Aorta (tissue), 5 donors: Measurements from ENCODE around the gene COG7. TPM values are rescaled to one million over a fixed set of nuclear protein-coding genes. Genes with fewer than 3 reads are reported as not detected.

Experiments used
- ATAC-seq: fragments of 200-7000 bp; cut with Tn5 transposase; one replicate; pipeline ENCODE4 v1.9.1; 2022; ENCODE audit warnings: moderate library complexity; ENCODE audit not compliant: low FRiP score
- DNase-seq, 2 donors: peaks; one replicate each; pipeline ENCODE4 v3.0.0-alpha.2; 2020
- H3K27ac ChIP-seq, 2 donors: one replicate each; pipeline ENCODE4 v1.5.1; 2013; ENCODE audit warnings: low read length in 2 of 2, mild to moderate bottlenecking in 2 of 2, moderate library complexity in 2 of 2, control low read depth in 1 of 2, inconsistent platforms in 1 of 2, low read depth in 1 of 2
- H3K27me3 ChIP-seq, 2 donors: one replicate each; pipeline ENCODE4 v1.6.1; 2013; ENCODE audit warnings: control low read depth in 1 of 2, low read length in 1 of 2, mild to moderate bottlenecking in 1 of 2, moderate library complexity in 1 of 2; ENCODE audit not compliant: insufficient read depth in 2 of 2, control insufficient read depth in 1 of 2
- H3K36me3 ChIP-seq, 2 donors: one replicate each; pipeline ENCODE4 v1.6.1; 2013; ENCODE audit warnings: control low read depth in 1 of 2, low read length in 1 of 2, mild to moderate bottlenecking in 1 of 2; ENCODE audit not compliant: insufficient read depth in 2 of 2, control insufficient read depth in 1 of 2
- H3K4me1 ChIP-seq, 2 donors: one replicate each; pipeline ENCODE4 v1.6.1; 2013; ENCODE audit warnings: low read length in 2 of 2, control low read depth in 1 of 2, mild to moderate bottlenecking in 1 of 2, moderate library complexity in 1 of 2; ENCODE audit not compliant: insufficient read depth in 2 of 2, control insufficient read depth in 1 of 2
- H3K4me3 ChIP-seq, 2 donors: one replicate each; pipeline ENCODE4 v1.5.1; 2013; ENCODE audit warnings: low read length in 2 of 2, control low read depth in 1 of 2, mild to moderate bottlenecking in 1 of 2
- H3K9me3 ChIP-seq: one replicate; pipeline ENCODE4 v1.6.1; 2013; ENCODE audit warnings: mild to moderate bottlenecking, low read length; ENCODE audit not compliant: control insufficient read depth
- WGBS, 2 donors: extraction: QIAGEN DNeasy Blood & Tissue Kit; methylation state at CpG; one replicate each; pipeline ENCODE4 v1.1.7; 2013; 5-methylcytosine and 5-hydroxymethylcytosine counted together
- intact Hi-C, 2 donors: fragments of 100-400 bp; cut with DNase I; formaldehyde crosslinking; loops; one replicate each; pipeline versions ENCODE4 v1.14.2 to v1.15.0; 2022
- polyA plus RNA-seq, 2 donors: library from polyadenylated mRNA; stranded (reverse); fragments of 200-250 nt; gene quantifications; one replicate each; pipeline ENCODE4 v1.2.3, GENCODE V29; 2013
- total RNA-seq, 2 donors: library from RNA; stranded (reverse); fragmentation: NEBNext Ultra II Directional; extraction: Animal tissue kit (Norgen Biotek cat#: 25700); gene quantifications; one replicate each; pipeline ENCODE4 v1.2.1, GENCODE V29; 2021
- donor health status: healthy with polysubstance abuse.
- donor health status: Bipolar disorder and iron deficiency.
- donor health status: DM: no; HTN: no; CAD: no.
- donor health status: DM: no; HTN: no; CAD: no.
- donor health status: DM: yes; HTN: yes; CAD: no.

Gene COG7
- total and polyA plus RNA-seq, 4 donors, result 12.5 to 50.2 (median 22.8) TPM

DNA sequence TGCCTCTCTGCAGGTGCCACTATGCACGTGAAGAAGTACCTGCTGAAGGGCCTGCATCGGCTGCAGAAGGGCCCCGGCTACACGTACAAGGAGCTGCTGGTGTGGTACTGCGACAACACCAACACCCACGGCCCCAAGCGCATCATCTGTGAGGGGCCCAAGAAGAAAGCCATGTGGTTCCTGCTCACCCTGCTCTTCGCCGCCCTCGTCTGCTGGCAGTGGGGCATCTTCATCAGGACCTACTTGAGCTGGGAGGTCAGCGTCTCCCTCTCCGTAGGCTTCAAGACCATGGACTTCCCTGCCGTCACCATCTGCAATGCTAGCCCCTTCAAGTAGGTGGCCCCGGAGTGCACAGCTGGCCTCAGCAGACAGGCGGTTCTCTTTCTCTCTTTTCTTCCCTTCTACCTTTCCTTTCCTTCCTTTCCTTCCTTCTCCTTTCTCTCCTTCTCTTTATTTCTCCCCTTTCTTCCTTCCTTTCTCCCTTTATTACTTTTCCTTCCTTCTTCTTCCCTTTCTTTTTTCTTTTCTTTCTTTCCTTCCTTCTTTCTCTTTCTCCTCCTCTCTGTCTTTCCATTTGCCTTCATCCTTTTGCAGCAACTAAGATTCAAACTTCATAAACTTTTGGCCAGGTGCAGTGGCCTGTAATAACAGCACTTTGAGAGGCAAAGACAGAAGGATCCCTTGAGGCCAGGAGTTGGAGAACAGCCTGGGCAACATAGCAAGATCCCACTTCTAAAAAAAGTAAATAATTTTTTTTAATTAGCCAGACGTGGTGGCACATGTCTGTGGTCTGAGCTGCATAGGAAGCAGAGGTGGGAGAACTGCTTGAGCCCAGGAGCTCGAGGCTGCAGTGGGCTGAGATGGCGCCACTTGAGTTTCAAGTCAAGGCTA lies 104.2 kb downstream of the COG7 start:
- WGBS, 2 donors, result 51% methylated on average over 18 of the region's 18 CpGs

DNA sequence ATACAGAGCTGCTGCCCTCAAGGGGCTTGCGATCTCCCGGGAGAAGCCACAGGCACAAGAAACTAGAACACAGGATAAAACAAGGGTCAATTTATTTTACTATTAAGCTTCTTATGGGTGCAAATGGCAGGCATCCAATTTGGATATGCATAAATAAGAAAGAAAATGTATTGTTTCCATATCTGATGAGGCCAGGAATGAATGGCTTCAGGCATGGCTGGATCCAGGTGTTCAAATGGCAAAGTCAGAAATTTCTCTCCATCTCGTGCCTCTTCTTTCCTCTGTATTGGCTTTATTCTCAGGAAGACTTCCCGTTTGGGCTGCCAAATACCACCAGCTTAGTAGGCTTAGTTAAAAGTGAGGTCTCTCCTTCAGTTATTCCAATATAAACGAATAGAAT lies 107.8 kb downstream of the COG7 start:
- no peaks in the 10 kb centered on the region for H3K36me3 ChIP-seq
- H3K4me3 ChIP-seq, result no peak overlapping the region
- intact Hi-C loops, result no loop called here
- no peak overlapping the region for H3K27ac ChIP-seq
- no peaks in the 10 kb centered on the region for H3K27me3 ChIP-seq
- H3K9me3 ChIP-seq, result no peaks in the 10 kb centered on the region
- ATAC-seq (no peak), DNase-seq (no peak)
- H3K4me1 ChIP-seq, result no peaks in the 10 kb centered on the region
- WGBS, 2 donors, result 76% methylated on average over 5 of the region's 5 CpGs

More for the DNA sequence above, 104.2 kb downstream of the COG7 start:
- Histone ChIP-seq H3K9me3 (no peaks in the 10 kb centered on the region), H3K27me3 (no peaks in the 10 kb centered on the region), H3K4me3 (no peak overlapping the region), H3K36me3 (no peaks in the 10 kb centered on the region), H3K27ac (no peak overlapping the region), H3K4me1 (no peaks in the 10 kb centered on the region)
- ATAC-seq (no peak), DNase-seq (peak in 1 of 2 donors; percentile 55)
- intact Hi-C loops, result no loop called here

DNA sequence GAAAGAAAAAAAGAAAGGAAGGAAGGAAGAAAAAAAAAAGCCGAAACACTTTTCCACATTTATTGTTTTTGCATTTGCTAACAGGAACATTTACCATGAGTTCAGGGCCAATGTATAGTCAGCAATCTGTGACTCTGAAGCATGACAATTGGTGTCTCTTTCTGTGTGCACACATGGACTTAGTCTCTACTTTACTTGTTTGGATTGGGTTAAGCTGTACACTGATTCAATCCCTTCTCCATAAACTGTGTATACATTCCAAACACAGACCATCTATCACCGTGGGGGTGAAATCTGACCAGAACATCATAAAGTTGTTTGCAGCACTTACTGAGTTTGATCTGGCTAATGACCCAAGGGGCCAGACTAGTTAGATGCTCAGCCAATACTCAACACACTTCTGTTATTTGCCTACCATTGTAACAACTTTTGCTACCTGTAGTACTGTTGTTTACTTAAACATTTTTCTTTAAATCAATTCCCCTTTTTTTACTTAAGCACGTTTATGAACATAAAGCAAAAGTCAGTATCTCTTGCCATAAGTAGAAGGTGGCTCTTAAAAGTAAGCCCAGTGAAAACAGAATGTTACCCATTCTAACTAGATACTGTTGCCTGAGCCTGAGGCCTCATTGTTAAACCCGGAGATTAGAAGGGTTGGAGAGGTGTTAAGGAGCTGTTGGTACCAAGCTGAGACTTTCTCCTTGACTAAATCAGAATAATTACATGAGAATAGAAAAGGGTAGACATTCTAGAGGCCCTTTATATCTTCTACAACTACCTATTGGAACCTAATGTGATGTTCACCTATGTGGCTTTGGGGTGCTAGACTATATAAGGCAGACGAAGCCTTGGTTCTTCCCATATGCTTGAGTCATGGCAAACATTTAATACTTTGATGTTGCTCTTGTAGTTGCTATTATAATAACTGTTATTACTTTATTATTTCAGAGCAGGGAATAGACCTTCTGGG lies 109.1 kb downstream of the COG7 start:
- DNase-seq (no peak), ATAC-seq (no peak)
- no peaks in the 10 kb centered on the region for H3K27me3 ChIP-seq
- intact Hi-C loops, result no loop called here
- no peak overlapping the region for H3K27ac ChIP-seq
- H3K36me3 ChIP-seq, result no peaks in the 10 kb centered on the region
- H3K4me3 ChIP-seq, result no peak overlapping the region
- no peaks in the 10 kb centered on the region for H3K4me1 ChIP-seq
- WGBS, 2 donors, result 54 to 59% methylated on average over 5 of the region's 5 CpGs
- no peaks in the 10 kb centered on the region for H3K9me3 ChIP-seq

DNA sequence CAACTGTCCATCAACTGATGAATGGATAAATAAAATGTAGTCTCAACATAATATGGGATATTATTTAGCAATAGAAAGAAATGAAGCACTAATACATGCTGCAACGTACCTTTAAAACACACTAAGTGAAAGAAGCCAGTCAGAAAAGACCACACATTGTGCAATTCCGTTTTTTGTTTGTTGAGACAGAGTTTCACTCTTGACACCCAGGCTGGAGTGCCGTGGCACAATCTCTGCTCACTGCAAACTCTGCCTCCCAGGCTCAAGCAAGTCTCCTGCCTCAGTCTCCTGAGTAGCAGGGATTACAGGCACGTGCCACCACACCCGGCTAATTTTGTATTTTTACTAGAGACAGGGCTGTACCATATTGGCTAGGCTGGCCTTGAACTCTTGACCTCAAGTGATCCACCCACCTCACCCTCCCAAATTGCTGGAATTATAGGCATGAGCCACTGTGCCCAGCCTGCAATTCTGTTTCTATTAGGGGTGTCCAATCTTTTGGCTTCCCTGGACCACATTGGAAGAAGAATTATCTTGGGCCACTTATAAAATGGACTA lies 110.8 kb downstream of the COG7 start:
- Histone ChIP-seq H3K4me1 (no peaks in the 10 kb centered on the region), H3K27me3 (no peaks in the 10 kb centered on the region), H3K27ac (no peak overlapping the region), H3K36me3 (no peaks in the 10 kb centered on the region), H3K4me3 (no peak overlapping the region), H3K9me3 (peaks cover 3% of the 10 kb centered on the region)
- intact Hi-C loops, result no loop called here
- 61% methylated on average over 5 of the region's 5 CpGs for WGBS, 2 donors
- peak in 1 of 2 donors; percentile 12 for DNase-seq
- ATAC-seq, result no peak

DNA sequence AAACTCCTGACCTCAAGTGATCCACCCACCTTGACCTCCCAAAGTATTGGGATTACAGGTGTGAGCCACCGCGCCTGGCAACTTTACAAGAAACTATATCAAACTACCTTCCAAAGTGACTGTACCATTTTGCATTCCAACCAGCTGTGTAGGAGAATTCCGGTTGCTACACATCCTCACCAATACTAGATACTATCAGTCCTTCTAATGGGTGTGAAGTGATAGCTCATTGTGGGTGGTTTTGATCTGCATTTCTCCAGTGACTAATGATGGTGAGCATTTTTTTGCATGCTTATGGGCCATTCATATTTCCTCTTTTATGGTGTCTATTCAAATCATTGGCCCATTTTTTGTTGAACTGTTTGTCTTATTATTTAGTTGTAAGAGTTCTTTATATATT lies 113.2 kb downstream of the COG7 start:
- intact Hi-C loops, result no loop called here
- ATAC-seq (no peak), DNase-seq (no peak)
- 90 to 97% methylated on average over 3 of the region's 3 CpGs for WGBS, 2 donors
- Histone ChIP-seq H3K36me3 (no peaks in the 10 kb centered on the region), H3K27ac (no peak overlapping the region), H3K27me3 (no peaks in the 10 kb centered on the region), H3K4me1 (no peaks in the 10 kb centered on the region), H3K9me3 (peaks cover 3% of the 10 kb centered on the region), H3K4me3 (no peak overlapping the region)

Other genes with a start within 250 kb of the COG7 start
- gene SCNN1B, start 150.9 kb downstream of the COG7 start, total RNA-seq, result 1 to 10 TPM; 1.3 to 1.6 TPM
- 1 to 10 TPM in 1 of 2 donors, under 1 TPM in 1; 0.59 to 1.1 TPM for gene SCNN1B, start 150.9 kb downstream of the COG7 start, polyA plus RNA-seq
- gene GGA2, start 57.3 kb upstream of the COG7 start, total RNA-seq, result 10 to 100 TPM; 48.2 to 84.9 TPM
- gene GGA2, start 57.3 kb upstream of the COG7 start, polyA plus RNA-seq, result 10 to 100 TPM; 12.0 to 18.0 TPM
- gene EARS2, start 104.2 kb upstream of the COG7 start, total RNA-seq, result 10 to 100 TPM; 10.8 to 14.9 TPM
- gene EARS2, start 104.2 kb upstream of the COG7 start, polyA plus RNA-seq, result 1 to 10 TPM; 4.8 to 6.3 TPM
- gene UBFD1, start 104.5 kb upstream of the COG7 start, total RNA-seq, result 10 to 100 TPM; 43.8 to 55.4 TPM
- gene UBFD1, start 104.5 kb upstream of the COG7 start, polyA plus RNA-seq, result 10 to 100 TPM; 12.3 to 12.8 TPM
- 10 to 100 TPM; 46.1 to 48.7 TPM for gene NDUFAB1, start 143.1 kb upstream of the COG7 start, total RNA-seq
- 100 to 1,000 TPM; 134 to 180 TPM for gene NDUFAB1, start 143.1 kb upstream of the COG7 start, polyA plus RNA-seq
- gene PALB2, start 188.1 kb upstream of the COG7 start, total RNA-seq, result 1 to 10 TPM; 7.7 to 9.5 TPM
- gene PALB2, start 188.1 kb upstream of the COG7 start, polyA plus RNA-seq, result 10 to 100 TPM in 1 of 2 donors, 1 to 10 TPM in 1; 3.5 to 10.9 TPM
- 10 to 100 TPM; 40.1 to 44.7 TPM for gene DCTN5, start 188.3 kb upstream of the COG7 start, total RNA-seq
- 10 to 100 TPM in 1 of 2 donors, 1 to 10 TPM in 1; 9.0 to 18.1 TPM for gene DCTN5, start 188.3 kb upstream of the COG7 start, polyA plus RNA-seq
- 1 to 10 TPM; 1.6 to 4.7 TPM for gene PLK1, start 225.7 kb upstream of the COG7 start, total RNA-seq
- gene PLK1, start 225.7 kb upstream of the COG7 start, polyA plus RNA-seq, result 1 to 10 TPM in 1 of 2 donors, under 1 TPM in 1; 0.88 to 3.3 TPM